ENCODE measurements around the gene HOXC10.

The HOXC10 gene

DNA sequence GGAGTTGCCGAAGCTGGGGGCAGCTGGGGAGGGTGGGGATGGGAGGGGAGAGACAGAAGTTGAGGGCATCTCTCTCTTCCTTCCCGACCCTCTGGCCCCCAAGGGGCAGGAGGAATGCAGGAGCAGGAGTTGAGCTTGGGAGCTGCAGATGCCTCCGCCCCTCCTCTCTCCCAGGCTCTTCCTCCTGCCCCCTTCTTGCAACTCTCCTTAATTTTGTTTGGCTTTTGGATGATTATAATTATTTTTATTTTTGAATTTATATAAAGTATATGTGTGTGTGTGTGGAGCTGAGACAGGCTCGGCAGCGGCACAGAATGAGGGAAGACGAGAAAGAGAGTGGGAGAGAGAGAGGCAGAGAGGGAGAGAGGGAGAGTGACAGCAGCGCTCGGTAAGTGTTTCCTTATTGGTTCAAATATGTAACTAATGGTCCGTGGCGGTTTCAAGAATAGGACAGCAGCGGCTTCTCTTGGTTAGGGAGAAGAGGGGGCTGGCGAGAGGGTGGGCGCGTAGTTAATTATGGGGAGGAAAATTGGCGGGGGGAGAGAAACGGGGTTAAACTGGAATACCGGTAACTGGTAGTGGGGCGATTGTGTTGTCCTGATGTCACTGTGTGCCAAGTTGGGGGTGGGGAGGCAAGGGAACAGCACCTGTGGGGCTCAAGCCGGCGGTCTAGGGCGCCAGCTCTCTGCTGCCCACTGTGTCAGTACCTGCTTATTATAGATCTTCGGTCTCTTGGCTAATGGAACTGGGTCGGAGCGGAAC lies 32.3 kb downstream of the HOXC10 start:
- DNase-seq, result peak; percentile 79 to 83

DNA sequence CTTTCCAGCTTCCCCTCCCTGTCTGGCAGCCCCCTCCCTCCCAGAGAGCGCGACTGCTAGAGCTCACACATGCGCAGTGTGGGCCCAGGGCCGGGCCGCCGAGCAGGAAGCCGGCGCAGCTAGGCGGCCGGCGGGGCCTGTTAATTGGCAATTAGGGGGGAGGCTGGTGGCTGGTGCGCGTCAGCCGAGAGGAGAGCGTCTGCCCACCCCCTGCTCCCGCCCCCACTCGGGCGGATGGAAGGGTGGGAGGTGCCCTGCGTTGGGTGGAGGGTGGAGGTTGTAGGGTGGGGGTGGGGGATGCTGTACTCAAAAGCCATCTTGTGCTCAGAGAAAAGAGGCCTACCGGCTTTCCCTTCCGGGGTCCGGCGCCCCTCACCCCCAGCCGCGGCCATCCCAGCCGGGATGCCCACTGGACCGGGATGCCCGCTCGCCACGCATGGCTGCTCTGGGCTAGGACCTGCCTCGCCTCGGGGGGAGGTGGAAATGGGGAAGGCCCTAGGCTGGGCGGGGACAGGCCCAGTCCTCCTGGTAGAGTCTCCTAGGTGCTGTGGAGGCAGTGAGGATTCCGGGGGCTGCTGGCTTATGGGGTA lies 33.0 kb downstream of the HOXC10 start:
- DNase-seq, result peak; percentile 89 to 95

DNA sequence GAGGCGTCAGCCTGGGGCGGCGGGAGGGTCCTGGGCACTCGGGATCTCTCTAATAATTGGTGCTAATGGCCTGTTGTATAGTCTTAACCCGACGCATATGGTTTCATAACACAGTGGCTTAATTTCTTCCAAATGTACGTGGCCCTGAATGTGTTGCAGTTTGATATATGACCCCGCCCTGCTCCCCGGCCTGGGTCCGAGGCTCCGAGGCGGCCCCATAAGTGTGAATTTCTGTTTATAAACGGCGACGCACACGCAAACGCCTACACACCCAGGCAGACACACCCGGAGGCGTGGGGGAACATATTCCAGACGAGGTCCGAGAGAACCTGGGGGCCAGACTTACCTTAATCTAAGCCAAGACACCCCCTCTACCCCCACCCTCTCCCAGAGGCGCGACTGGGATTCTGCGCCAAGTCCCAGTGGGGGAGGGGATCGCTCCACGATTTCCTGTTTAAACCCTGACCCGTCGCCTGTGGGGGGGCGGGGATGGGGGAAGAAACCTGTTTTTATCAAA lies 33.6 kb downstream of the HOXC10 start:
- DNase-seq, result no peak

DNA sequence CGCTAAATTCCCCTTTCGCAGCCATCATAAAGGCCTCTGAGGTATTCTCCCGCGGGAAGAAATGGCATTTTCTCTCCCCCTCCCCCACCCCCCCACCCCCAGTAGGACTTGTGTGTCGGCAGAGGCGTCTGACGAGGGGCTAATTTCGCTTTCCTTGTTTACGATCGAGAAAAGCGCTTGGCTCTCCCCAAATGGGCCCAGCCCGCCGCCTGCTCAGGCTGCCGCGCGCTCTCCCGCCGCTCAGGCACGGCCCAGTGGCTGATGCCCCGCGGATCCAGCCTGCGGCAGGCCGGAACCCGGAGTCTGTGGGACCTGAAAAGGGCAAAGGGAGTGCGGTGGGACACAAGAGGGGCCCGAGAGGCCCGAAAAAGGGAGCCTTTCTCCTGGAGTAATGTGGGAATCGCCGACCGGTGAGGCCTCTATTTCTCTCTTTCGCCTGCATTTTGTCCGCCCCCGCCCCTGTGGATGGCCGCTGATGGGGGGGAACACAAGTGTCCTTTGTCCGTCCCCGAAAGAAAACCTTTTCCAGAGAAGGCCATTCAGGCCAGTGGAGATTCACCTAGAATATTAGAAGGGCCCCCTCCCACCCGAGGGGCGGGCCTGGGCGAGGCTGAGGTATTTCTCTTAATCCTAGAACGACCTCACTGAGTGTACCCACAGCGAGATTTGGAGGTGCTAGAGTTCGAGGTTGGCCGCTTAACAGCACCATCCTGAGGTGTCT lies 34.3 kb downstream of the HOXC10 start:
- no peak for DNase-seq

DNA sequence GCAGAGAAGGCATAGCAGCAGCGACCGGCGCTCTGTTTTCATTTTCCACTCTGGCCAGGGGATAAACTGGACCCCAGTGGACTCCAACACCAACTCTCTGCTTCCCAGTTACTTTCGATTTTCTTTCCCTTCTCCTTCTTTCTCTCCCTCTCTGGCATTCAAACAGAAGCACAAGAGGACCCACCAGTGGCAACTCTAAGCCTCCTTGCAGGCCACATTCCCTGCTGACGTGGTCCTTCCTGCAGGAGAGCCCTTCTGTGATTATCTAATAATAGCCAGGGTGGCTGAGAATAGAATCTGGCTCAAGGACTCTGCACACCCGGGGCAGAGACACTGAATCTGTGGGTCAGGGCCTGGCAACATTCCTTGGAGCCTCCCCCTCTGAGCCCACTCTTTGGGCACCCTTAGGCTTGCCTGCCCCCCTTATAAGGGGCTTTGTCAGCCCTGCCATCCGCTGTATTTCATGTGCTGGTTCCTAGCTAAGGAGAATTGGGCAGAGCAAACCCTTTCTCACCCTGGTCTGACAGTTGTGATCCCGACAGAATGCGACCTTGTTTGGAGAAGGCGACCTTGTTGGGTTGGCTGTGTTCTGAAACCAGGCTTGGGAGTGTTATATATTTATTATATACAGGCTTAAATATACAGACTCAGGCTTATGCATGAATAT lies 35.1 kb downstream of the HOXC10 start:
- no peak for DNase-seq

DNA sequence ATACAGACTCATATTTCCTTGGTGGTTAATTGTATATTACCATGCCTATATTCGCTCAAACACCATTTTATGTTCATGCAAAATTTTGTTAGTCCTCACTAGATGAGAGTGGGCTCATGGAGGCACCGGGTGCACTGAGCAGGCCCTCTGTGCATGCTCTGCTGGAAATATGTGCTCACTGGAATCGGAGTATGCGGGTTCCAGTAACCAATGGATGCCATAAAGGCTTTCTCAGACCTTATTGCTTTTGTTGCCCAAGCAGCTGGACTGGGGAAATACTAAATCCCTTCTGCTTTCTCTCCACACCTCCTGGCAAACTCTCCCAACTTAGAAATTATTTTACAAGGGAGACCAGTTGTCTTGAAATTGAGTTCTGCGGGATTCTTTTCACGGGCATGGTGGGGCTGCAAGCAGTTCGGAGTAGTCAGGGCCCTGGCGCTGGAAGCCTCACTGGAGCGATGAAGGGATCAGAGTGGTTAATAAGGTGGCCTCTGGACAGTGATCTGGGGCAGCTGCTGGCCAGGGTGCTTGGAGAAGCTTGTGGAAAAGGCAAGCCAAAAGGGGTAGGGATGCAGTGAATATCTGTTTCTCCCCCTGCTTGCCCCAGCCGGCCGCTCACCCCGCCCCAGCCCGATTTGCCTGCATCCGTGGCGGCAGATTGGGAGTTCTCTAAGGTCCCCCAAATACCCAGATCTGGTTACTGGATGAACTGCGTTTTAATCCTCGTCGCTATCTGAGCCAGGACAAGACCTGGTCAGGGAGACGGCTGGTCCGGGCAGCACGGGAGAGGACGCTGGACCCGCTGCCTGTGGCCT lies 35.9 kb downstream of the HOXC10 start:
- no peak for DNase-seq

DNA sequence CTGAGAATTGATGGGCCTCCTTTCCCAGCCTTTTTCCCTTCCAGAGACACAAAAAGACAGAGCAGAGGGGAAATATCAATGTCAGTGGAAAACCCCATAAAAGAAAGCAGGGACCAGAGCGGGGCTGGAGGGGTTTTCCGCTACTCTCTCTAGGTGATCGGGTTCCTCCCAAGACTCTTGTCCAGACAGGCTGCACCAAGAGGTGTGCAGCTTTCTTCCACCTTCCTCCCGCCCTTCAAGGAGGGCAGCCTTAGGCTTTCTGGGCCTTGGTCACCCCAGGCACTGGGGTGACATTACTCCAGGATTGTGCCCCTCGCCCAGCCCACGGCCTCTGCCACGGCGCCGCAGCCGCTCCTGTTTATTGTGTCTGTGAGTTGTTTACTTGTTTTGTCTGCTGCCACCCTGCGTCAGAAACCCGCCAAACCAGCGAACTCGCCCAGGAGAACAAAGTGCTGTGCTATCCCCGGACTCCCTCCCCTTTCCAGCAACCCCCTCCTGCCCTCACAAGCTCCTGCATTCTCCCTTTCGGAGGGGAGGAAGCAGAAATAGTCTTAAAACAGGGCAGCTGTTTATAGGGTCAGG lies 36.6 kb downstream of the HOXC10 start:
- DNase-seq, result no peak

DNA sequence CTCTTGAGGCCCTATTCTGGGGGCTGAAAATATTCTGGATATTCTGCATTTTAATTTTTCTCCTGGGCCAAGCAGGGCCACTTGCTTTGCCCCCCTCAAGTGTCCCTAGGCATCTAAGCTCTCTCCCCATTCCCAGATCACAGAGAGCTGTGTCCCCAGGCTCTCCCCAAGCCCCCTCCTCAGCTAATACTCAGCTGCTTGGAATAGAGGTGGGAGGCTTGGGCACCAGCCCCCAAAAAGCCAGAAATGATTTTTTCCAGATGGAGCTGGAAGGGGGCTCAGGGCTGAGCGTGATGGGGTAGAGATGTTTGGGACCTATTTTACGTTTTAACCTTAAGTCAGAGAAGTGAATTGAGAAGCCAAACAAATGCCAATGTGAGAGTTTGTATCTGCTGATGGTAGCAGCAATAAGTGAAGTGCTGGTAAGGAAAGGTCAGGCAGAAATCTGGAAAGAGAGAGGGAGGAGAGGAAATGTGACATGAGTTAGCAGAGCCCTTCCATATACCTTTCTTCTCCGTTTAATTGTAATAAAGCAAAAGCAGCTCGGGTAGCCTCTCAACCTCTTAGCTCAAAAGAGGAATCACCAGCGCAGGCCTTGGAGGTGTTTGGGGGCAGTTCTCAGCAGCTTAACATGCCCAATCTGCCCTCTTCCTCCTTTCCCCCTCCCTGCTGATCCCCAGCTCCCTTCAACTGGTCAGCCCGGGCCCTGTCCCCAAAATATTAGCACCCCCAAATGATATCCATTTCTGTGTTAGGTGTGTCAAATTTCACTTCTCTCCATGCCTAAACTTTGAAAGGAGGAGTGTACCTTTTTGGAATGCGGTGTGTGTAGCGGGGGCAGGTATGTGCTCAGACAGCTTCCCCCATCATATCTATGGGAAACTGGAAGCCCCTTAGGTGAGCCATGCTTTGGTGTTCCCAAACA lies 38.3 kb downstream of the HOXC10 start:
- no peak for DNase-seq

DNA sequence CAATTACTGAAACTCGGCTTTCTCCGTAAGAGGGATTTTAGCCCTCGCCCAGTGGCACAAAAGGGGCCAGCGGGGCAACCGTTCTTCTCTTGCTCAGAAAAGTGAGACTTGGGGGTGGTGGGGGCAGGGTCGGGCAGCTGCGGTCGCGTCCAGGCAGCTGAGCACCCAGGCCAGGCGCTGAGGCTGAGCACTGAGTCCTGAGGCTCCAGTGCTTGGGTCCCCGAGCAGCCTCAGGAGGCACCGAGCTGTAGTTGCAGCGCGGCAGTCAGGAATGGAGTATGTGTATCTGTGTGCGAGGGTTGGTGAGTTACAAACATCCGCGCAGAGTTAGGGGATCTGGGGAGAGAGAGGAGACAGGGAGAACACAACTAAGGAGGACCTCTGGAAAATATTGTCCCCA lies 39.2 kb downstream of the HOXC10 start:
- no peak for DNase-seq

DNA sequence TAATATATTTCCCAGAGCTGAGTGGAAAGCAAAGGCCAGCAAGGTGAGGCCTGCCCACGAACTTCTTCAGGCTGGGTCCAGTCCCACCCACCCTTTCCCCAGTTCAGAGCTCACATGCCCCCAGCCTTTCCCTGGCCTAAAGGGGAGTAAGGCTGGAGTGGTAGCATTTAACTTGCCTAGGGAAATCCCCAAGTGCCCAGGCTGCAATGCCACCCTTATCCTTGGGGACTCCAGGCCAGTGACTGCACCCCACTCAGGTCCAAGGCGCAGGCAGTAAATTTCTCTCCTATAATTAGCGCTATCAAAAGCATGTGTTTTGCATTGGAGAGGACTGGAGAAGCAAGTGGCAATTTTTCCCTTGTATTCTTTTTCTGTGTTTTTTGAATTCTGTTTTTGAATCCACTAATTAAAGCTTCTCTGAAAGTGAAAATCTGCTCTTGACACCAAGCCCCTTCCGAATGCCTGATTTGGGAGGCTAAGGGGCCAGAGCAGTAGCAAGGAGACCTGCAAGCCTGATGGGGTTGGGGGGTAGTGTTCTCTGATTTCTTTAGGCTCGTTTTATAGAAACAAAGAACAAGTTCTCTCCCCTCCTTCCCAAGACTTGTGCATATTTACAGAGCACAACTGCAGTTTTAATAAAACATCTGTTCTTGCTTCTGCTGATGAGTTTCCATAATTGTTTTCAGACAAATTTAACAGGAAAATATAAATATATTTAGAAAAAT lies 39.8 kb downstream of the HOXC10 start:
- DNase-seq, result no peak

DNA sequence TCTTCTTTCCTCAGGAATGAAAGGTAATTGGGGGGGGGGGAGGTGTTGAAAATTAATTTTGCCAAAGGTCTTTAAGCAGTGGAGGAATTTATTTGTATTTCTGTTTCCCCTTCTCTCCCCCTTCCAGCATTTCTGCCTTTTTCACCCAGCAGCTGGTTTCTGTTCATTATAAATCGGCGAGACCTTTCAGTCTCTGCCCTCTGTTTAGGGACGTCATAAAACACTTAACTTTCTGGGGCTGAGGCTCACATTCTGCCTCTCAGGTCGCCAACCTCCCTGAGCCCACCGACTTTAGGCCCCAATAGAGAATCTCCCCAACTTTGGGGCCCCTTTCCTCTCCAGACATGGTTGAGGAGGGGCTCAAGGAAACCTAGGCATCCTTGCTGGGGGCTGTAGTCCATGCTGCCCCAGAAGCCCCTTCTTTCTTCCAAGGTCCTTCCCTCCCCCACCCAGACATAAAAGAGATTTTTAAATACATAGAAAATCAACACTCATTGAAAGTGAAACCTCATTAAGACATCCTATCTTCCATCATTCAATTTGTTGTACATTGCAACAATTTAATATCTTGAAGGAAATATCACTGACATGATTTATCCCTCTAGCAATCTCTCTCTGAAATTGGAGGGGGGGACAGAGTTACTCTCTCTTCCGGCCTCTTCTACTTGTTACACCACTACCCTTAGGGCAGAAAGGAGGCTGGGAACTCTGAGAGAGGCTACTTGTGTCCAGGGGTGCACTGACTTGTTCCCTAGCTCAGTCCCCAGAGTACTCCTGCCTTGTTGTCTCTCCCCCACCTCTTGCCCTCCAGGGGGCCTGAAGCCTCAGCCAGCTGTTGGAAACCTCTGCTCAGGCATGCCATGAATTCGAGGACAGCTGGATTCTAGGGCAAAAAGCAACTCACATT lies 40.8 kb downstream of the HOXC10 start:
- DNase-seq, result no peak

DNA sequence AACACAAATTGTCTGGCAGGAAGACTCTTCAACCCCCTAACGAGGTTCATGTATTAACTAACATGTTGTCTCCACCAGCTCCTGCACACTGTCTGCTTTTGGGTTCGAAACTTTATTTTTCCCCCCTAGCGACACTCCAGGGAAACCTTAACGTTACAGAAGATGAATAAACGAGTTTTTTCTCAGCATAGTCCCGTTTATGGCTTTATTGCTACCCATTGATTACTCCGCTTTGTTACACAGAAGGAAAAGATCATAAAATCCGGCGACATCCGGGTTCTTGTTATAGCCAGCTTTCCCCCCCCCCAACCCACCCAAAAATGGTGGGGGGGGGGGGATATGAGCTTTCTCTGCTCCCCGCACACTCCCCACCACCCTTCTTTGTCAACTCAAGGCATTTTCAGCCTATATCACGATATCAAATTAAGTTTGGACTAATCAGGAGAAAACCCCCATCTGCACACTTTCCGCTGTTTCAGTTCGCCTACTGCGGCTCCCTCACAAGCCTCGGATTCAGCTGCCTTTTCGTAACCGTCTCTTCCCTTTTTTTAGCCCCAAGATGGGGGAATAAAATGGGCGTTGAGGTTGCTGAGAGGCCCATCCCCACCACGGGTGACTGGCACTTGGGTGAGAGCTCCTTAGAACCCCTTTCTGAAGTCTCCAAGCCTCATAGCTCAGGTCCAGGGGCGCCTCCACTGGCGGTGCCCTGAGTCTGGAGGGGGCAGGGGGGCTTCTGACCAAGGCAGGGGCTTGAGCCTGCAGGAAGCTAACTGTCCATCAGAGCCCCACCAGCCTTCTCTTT lies 41.9 kb downstream of the HOXC10 start:
- no peak for DNase-seq

DNA sequence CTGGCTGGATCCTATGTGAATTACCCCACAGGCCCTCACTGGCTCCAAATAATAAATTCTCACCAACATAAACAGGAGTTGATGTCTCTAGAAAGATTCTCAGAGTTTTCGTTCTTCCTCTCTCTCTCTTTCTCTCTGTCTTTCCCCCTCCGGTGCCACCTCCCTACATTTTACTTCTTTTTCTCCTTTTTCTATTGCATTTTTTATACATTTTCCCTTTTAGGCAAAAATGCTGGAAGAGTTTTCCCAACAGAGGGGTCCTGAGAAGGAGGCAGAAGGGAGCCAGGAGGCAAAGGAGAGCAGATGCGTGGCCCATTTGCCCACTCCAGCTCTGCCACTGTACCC lies 42.5 kb downstream of the HOXC10 start:
- no peak for DNase-seq

DNA sequence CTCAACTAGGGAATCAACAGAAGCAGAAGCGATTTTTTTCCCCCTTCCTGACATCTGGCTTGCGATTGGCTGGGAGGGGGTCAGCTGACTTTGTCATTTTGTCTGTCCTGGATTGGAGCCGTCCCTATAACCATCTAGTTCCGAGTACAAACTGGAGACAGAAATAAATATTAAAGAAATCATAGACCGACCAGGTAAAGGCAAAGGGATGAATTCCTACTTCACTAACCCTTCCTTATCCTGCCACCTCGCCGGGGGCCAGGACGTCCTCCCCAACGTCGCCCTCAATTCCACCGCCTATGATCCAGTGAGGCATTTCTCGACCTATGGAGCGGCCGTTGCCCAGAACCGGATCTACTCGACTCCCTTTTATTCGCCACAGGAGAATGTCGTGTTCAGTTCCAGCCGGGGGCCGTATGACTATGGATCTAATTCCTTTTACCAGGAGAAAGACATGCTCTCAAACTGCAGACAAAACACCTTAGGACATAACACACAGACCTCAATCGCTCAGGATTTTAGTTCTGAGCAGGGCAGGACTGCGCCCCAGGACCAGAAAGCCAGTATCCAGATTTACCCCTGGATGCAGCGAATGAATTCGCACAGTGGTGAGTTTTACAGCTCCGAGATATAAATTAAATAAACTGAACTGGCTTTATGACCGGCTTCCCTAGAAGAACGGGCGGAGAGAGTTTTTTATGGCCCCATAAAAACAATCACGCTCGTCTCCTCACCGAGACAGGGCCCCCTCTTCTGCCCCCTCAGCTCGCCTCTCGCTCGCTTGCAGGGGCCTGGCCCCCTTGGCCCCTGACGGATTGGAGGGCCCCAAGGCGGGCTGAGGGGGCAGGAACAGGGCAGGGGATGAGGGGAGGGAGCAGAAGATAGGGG lies 43.6 kb downstream of the HOXC10 start, which contains the start of gene HOXC6:
TSS of gene HOXC6 (plus strand) at position 127 of the 888 bp plus-strand sequence. CDS start at position 209, 82 bp downstream.
- peak in 1 of 2 experiments; percentile 40 for DNase-seq

DNA sequence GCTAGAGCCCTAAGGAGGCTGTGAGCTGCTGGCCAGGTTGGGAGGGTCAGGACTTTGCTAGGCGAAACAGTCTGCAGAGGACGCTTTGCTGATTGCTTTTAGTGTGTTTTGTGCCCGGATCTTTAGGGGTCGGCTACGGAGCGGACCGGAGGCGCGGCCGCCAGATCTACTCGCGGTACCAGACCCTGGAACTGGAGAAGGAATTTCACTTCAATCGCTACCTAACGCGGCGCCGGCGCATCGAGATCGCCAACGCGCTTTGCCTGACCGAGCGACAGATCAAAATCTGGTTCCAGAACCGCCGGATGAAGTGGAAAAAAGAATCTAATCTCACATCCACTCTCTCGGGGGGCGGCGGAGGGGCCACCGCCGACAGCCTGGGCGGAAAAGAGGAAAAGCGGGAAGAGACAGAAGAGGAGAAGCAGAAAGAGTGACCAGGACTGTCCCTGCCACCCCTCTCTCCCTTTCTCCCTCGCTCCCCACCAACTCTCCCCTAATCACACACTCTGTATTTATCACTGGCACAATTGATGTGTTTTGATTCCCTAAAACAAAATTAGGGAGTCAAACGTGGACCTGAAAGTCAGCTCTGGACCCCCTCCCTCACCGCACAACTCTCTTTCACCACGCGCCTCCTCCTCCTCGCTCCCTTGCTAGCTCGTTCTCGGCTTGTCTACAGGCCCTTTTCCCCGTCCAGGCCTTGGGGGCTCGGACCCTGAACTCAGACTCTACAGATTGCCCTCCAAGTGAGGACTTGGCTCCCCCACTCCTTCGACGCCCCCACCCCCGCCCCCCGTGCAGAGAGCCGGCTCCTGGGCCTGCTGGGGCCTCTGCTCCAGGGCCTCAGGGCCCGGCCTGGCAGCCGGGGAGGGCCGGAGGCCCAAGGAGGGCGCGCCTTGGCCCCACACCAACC lies 44.8 kb downstream of the HOXC10 start:
- DNase-seq, result no peak

DNA sequence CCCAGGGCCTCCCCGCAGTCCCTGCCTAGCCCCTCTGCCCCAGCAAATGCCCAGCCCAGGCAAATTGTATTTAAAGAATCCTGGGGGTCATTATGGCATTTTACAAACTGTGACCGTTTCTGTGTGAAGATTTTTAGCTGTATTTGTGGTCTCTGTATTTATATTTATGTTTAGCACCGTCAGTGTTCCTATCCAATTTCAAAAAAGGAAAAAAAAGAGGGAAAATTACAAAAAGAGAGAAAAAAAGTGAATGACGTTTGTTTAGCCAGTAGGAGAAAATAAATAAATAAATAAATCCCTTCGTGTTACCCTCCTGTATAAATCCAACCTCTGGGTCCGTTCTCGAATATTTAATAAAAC lies 45.5 kb downstream of the HOXC10 start:
- no peak for DNase-seq

All from NCI-H524 (cell line).